Prostate gland (tissue), 2 donors: Measurements from ENCODE around the gene KRT39. TPM values are rescaled to one million over a fixed set of nuclear protein-coding genes. Genes with fewer than 3 reads are reported as not detected.
A peak's percentile ranks its signal among the peaks of the same experiment; 100 is the strongest.

Experiments
- DNase-seq: peaks from one replicate; pipeline ENCODE4 v3.0.0-alpha.2; 2019; ENCODE audit warnings: low spot score
- H3K27ac ChIP-seq, 2 donors: fragments of 200-600 bp; sonication (generic); 2 replicates each; pipeline ENCODE4 v1.5.1; 2017 to 2019
- H3K27me3 ChIP-seq: fragments of 200-600 bp; sonication (generic); replicated peaks from 2 replicates; pipeline ENCODE4 v1.5.1; 2019; ENCODE audit not compliant: insufficient read depth
- H3K36me3 ChIP-seq, 2 donors: fragments of 200-600 bp; sonication (generic); 1 replicate in 1 of 2; 2 replicates in 1 of 2; pipeline versions ENCODE4 v1.5.1 to v1.8.1; 2017 to 2019
- H3K4me1 ChIP-seq: fragments of 200-600 bp; sonication (generic); replicated peaks from 2 replicates; pipeline ENCODE4 v1.5.1; 2019
- H3K4me3 ChIP-seq, 2 donors: fragments of 200-600 bp; sonication (generic); 2 replicates each; pipeline ENCODE4 v1.5.1; 2017 to 2019
- H3K9me3 ChIP-seq: fragments of 200-600 bp; sonication (generic); 2 replicates; pipeline ENCODE4 v1.5.1; 2017
- POLR2A ChIP-seq: fragments of 450-650 bp; IDR thresholded peaks from one replicate; pipeline ENCODE4 v1.6.1; 2016; ENCODE audit warnings: antibody characterized with exemption, mild to moderate bottlenecking
- POLR2AphosphoS5 ChIP-seq: sonication (generic); formaldehyde crosslinking; IDR thresholded peaks from one replicate; pipeline ENCODE4 v1.6.1; 2017; ENCODE audit warnings: antibody characterized with exemption
- WGBS: methylation state at CpG from one replicate; pipeline ENCODE4 v1.1.5; 2018; 5-methylcytosine and 5-hydroxymethylcytosine counted together
- intact Hi-C: fragments of 100-400 bp; cut with DNase I; formaldehyde crosslinking; loops from one replicate; pipeline ENCODE4 v1.14.2; 2022
- total RNA-seq, 2 donors: library from RNA; depleted of rRNA; stranded (reverse); fragments of >200 nt; gene quantifications; one replicate each; pipeline ENCODE4 v1.1.0, GENCODE V29; 2016
- TF ChIP-seq, protein P1 (sequence below), 4 experiments: fragments of 200-600 bp in 2 of 4; fragments of 450-650 bp in 2 of 4; sonication (generic) in 2 of 4; IDR thresholded peaks; 1 replicate in 3 of 4; 2 replicates in 1 of 4; pipeline ENCODE4 v1.5.1; 2016 to 2019; ENCODE audit warnings: antibody characterized with exemption in 4 of 4, mild to moderate bottlenecking in 2 of 4, moderate library complexity in 2 of 4

The KRT39 gene
- total RNA-seq, 2 donors from 2014 or later, result not detected

DNA sequence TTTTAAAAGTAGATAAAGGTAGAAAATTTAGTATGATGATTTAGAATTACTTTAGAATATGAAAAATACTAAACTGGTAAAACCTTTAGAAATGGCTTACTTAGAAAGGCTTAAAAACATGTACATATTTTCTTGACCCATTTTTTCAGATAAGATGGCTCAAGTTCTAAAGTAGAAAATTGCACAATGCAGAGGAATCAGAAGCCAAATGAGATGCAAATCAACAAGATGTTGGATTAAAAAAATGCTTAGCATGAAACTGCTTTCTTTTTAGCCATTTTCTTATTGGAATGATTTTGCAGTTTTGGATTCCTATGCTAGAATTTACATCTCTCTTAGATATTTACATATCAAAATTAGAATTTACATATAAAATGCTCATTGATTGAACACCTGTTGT is 43.7 kb upstream of the KRT39 start:
- no peak overlapping the region for H3K4me3 ChIP-seq

DNA sequence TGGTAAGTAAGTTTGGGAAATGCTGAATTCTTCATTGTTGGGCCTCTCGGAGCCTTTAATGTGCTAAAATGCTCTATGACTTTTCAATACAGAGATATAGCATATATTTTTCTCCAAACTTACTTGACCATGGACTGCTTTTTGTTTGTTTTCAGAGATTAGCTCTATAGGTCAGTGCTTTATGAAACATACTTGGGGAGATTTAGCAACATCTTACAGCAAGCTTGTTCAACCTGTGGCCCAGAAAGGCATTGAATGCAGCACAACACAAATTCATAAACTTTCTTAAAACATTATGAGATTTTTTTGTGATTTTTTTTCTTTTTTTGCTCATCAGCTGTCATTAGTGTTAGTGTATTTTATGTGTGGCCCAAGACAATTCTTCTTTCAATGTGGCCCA is 43.2 kb upstream of the KRT39 start:
- H3K4me3 ChIP-seq, result no peak overlapping the region
- no peaks in the 10 kb centered on the region for H3K9me3 ChIP-seq
- no peak overlapping the region for H3K27ac ChIP-seq
- intact Hi-C loops, result no loop called here
- DNase-seq, result no peak
- H3K36me3 ChIP-seq, result no peaks in the 10 kb centered on the region
- no peaks in the 10 kb centered on the region for H3K4me1 ChIP-seq
- TF ChIP-seq, protein P1, sequence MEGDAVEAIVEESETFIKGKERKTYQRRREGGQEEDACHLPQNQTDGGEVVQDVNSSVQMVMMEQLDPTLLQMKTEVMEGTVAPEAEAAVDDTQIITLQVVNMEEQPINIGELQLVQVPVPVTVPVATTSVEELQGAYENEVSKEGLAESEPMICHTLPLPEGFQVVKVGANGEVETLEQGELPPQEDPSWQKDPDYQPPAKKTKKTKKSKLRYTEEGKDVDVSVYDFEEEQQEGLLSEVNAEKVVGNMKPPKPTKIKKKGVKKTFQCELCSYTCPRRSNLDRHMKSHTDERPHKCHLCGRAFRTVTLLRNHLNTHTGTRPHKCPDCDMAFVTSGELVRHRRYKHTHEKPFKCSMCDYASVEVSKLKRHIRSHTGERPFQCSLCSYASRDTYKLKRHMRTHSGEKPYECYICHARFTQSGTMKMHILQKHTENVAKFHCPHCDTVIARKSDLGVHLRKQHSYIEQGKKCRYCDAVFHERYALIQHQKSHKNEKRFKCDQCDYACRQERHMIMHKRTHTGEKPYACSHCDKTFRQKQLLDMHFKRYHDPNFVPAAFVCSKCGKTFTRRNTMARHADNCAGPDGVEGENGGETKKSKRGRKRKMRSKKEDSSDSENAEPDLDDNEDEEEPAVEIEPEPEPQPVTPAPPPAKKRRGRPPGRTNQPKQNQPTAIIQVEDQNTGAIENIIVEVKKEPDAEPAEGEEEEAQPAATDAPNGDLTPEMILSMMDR (IDR thresholded peaks at IDR 0.05), result no peak
- no peak for TF ChIP-seq POLR2A
- TF ChIP-seq POLR2AphosphoS5, result no peak
- 61% methylated on average over 1 of the region's 1 CpG for WGBS
- H3K27me3 ChIP-seq, result no peaks in the 10 kb centered on the region

More for the DNA sequence above, 43.7 kb upstream of the KRT39 start:
- H3K27me3 ChIP-seq, result no peaks in the 10 kb centered on the region
- intact Hi-C loops, result no loop called here
- DNase-seq, result no peak
- no peaks in the 10 kb centered on the region for H3K9me3 ChIP-seq
- no peaks in the 10 kb centered on the region for H3K4me1 ChIP-seq
- H3K27ac ChIP-seq, result no peak overlapping the region
- TF ChIP-seq, protein P1 (IDR thresholded peaks at IDR 0.05), result no peak
- TF ChIP-seq POLR2A (no peak), POLR2AphosphoS5 (no peak)
- no peaks in the 10 kb centered on the region for H3K36me3 ChIP-seq

DNA sequence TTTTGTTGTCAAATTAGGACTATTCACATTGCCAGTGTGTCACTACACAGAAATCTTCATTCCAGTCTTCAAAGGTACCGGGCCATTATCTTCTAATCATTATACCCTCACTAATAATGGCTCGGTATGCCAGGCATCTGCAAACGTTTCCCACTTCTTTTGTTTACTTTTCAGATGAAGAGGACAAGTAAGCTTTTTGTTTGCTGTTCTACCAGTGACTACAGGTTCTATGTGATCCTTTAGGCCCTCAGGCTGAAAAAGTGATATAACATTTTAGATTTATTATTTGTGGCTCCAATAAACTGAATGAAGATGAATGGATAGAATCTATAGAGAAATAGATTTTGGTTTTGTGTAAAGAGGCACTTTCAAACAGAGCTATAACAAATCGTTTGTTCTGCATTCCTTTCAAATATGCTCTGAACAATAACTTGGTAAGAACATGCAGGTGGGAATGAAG is 42.6 kb upstream of the KRT39 start:
- no peak overlapping the region for H3K4me3 ChIP-seq
- H3K4me1 ChIP-seq, result no peaks in the 10 kb centered on the region
- TF ChIP-seq POLR2A, result no peak
- TF ChIP-seq, protein P1 (IDR thresholded peaks at IDR 0.05), result no peak
- peak; percentile 14 for TF ChIP-seq POLR2AphosphoS5
- intact Hi-C loops, result no loop called here
- no peaks in the 10 kb centered on the region for H3K9me3 ChIP-seq
- 28% methylated on average over 4 of the region's 4 CpGs for WGBS
- no peak for DNase-seq
- no peaks in the 10 kb centered on the region for H3K27me3 ChIP-seq
- H3K27ac ChIP-seq, result no peak overlapping the region
- no peaks in the 10 kb centered on the region for H3K36me3 ChIP-seq

DNA sequence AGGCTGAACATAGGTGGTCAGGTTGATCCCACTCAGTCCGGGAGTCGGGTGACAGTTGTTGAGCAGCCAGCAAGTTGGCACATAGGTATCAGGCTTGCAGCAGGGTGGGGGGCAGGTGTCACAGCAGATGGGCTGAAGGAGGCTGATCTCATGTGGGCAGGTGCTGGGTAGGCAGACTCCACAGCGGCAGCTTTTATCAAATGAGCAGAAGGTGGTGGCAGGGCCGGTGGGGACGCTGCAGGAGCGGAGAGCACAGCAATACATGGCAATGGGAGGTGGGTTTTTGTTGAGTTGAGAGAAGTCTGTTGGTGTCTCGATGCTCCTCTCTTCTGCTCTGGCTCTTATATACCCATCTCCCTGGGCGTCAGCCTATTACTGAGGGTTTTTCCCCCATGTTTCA is 42.1 kb upstream of the KRT39 start, which contains the start of gene KRTAP3-1:
KRTAP3-1 (minus strand) TSS at position 318 of the 400 bp plus-strand sequence; CDS start at position 264, 54 bp downstream.
- Histone ChIP-seq H3K36me3 (no peaks in the 10 kb centered on the region), H3K4me1 (no peaks in the 10 kb centered on the region), H3K9me3 (no peaks in the 10 kb centered on the region), H3K4me3 (no peak within 1 kb of the TSS), H3K27ac (no peak within 1 kb of the TSS), H3K27me3 (no peaks in the 10 kb centered on the region)
- TF ChIP-seq, protein P1 (IDR thresholded peaks at IDR 0.05), result no peak
- TF ChIP-seq POLR2AphosphoS5 (no peak), POLR2A (no peak)
- no peak for DNase-seq
- intact Hi-C loops, result no loop called here
- 73% methylated on average over 8 of the region's 8 CpGs for WGBS

GRCh38 chr17:41004397-41004796 is 37.6 kb upstream of the KRT39 start:
- DNase-seq, result no peak
- Histone ChIP-seq H3K27ac (no peak overlapping the region), H3K9me3 (no peaks in the 10 kb centered on the region), H3K27me3 (no peaks in the 10 kb centered on the region), H3K4me1 (no peaks in the 10 kb centered on the region), H3K36me3 (no peaks in the 10 kb centered on the region), H3K4me3 (no peak overlapping the region)
- 94% methylated on average over 3 of the region's 3 CpGs for WGBS
- TF ChIP-seq POLR2AphosphoS5 (no peak), POLR2A (no peak)
- TF ChIP-seq, protein P1 (IDR thresholded peaks at IDR 0.05), result no peak
- intact Hi-C loops, result no loop called here
